NB4 (cell line): Measurements from ENCODE around the gene HGFAC.

Experiments
- DNase-seq: peaks from one replicate; pipeline ENCODE4 v3.0.0; 2010; ENCODE audit warnings: low read depth
- H3K4me3 ChIP-seq: one replicate; pipeline ENCODE4 v1.5.1; 2011; ENCODE audit warnings: mild to moderate bottlenecking, low read depth, low read length, moderate library complexity
- CTCF ChIP-seq: IDR thresholded peaks from one replicate; pipeline ENCODE4 v1.5.1; 2012; ENCODE audit warnings: low read depth, low read length
- MAX ChIP-seq: IDR thresholded peaks from 2 replicates; pipeline ENCODE4 v1.6.1; 2011; ENCODE audit warnings: low read depth, low read length
- MYC ChIP-seq: IDR thresholded peaks from 2 replicates; pipeline ENCODE4 v1.6.1; 2011; ENCODE audit warnings: low read depth, low read length
- POLR2A ChIP-seq: IDR thresholded peaks from 2 replicates; pipeline ENCODE4 v1.6.1; 2011; ENCODE audit warnings: mild to moderate bottlenecking; ENCODE audit not compliant: insufficient read length; ENCODE audit errors: extremely low read depth

The HGFAC gene

GRCh38 chr4:3413675-3414420, 27.9 kb upstream of the HGFAC start:
- no peak for DNase-seq
- H3K4me3 ChIP-seq: no peak overlapping the region
- no peak for TF ChIP-seq MAX
- no peak for TF ChIP-seq POLR2A
- TF ChIP-seq CTCF: no peak
- no peak for TF ChIP-seq MYC

DNA sequence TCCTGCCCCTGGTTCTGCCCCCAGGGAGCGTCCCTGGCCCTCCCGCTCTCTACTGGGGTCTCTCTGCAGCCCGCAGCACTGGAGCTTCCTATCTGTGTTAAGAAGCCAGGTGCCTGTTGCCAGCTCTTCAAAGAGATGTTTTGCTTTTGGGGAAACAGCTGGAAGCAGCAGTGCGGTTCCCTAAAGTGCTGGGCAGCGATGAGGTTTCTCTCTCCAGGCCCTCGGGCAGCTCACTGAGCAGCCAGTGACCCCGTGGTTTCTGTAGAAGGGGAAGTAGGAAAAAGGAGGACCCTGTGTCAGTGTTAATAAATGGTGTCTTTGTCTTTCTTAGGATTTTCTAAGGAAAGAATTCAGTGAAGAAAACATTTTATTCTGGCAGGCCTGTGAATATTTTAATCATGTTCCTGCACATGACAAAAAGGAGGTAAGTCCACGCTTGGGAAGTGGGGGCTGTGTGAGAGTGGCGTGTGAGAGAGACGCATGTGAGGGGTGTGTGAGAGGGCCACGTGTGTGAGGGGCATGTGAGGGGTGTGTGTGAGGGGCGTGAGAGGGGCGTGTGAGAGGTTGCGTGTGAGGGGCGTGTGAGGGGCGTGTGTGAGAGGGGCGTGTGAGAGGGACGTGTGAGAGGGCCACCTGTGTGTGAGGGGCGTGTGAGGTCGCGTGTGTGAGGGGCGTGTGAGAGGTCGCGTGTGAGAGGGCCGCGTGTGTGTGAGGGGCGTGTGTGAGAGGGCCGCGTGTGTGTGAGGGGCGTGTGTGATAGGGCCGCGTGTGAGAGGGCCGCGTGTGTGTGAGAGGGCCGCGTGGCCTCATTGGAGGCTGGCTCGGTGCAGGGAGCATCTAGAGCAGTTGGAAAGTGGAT, 27.1 kb upstream of the HGFAC start:
- peak; percentile 75 for DNase-seq
- TF ChIP-seq MAX (peak; percentile 5; the same call in 1 of the 2 replicates), POLR2A (no peak)

GRCh38 chr4:3415471-3416141, 26.2 kb upstream of the HGFAC start:
- TF ChIP-seq MAX (no peak), MYC (no peak), POLR2A (no peak), CTCF (no peak)
- H3K4me3 ChIP-seq: no peak overlapping the region
- no peak for DNase-seq

More for the DNA sequence above, 27.1 kb upstream of the HGFAC start:
- H3K4me3 ChIP-seq: no peak overlapping the region

GRCh38 chr4:3416270-3416669, 25.5 kb upstream of the HGFAC start:
- DNase-seq: no peak
- TF ChIP-seq POLR2A (no peak), MAX (no peak), MYC (no peak)
- no peak overlapping the region for H3K4me3 ChIP-seq

DNA sequence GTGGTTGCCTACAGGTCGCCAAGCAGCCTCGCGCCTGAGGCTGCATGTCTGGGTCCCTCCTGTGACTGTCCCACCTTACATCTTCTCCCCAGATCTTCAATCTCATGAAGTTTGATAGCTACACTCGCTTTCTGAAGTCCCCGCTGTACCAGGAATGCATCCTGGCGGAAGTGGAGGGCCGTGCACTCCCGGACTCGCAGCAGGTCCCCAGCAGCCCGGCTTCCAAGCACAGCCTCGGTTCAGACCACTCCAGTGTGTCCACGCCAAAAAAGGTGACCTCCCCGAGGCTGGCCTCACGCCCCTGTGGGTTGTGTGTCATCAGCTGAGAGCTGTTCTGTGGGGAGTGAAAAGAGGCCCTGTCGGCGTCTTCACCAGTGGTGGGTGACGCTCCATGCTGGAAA, 24.9 kb upstream of the HGFAC start:
- H3K4me3 ChIP-seq: no peak overlapping the region
- DNase-seq: no peak
- TF ChIP-seq CTCF (no peak), POLR2A (no peak), MAX (no peak), MYC (no peak)

DNA sequence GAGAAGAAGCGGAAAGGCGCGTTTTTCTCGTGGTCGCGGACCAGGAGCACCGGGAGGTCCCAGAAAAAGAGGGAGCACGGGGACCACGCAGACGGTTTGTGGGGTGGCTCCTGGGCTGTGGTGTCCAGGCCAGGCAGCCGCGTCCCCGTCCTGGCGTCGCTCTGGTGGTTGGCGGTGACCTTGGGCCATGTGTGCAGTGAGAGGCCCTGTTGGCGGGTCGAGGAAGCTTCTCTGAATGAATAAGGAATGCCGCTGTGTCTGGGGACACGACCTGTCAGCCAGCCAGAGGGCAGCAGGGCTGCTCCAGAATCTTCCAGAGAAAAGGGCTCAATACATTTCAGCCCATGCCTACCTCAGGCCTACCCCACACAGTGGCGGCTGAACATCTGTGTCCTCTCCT, 24.3 kb upstream of the HGFAC start:
- DNase-seq: no peak
- TF ChIP-seq CTCF (no peak), POLR2A (no peak), MAX (no peak), MYC (no peak)
- no peak overlapping the region for H3K4me3 ChIP-seq
